Hepatocyte (in vitro differentiated cells): ENCODE results near the gene ASB12.

Source experiments
- CTCF ChIP-seq: fragments of 200-600 bp; sonication (generic); IDR thresholded peaks from 2 replicates; pipeline ENCODE4 v1.5.1; 2016; ENCODE audit warnings: antibody characterized with exemption, mild to moderate bottlenecking; ENCODE audit not compliant: poor library complexity
- EZH2 ChIP-seq: fragments of 200-600 bp; sonication (generic); IDR thresholded peaks from 2 replicates; pipeline ENCODE4 v1.6.1; 2016; ENCODE audit warnings: antibody characterized with exemption, mild to moderate bottlenecking, borderline replicate concordance
- EZH2phosphoT487 ChIP-seq: fragments of 200-600 bp; sonication (generic); IDR thresholded peaks from one replicate; pipeline ENCODE4 v1.6.1; 2018; ENCODE audit warnings: antibody characterized with exemption, mild to moderate bottlenecking, low read depth, moderate library complexity; ENCODE audit not compliant: unreplicated experiment, severe bottlenecking

DNA sequence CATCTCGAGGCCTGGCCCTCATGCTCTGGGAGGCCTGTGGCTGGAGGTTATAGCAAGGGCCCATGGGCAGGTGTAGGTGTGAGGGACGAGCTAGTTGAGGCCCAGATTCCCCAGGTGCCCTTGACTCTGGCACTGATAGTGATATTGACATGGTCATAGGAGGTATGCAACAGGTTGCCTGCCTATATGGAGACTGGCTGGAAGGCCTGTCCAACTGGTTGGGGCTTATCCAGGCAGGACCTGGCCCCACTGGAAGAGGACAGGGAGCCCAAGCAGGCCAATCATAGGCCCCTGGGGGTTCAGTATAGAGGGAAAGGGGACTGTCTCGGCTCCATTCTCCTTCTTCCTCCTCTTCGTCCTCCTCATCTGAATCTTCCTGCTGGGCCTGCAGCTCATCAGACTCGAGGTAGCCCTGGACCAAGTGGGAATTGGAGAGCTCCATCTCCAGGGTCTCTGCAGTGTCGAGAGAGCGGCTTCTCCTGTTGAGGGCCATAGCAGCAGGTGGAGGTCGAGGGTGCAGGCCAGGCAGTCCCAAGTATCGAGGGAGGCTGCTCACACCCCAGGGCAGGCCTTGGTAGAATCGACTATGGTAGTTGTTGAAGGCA lies 40.2 kb downstream of the ASB12 start:
- TF ChIP-seq CTCF (no peak), EZH2 (no peak), EZH2phosphoT487 (no peak)
